ENCODE data around the gene ANGEL2.
A peak's percentile ranks its signal among the peaks of the same experiment; 100 is the strongest.
"Not testable (repeated sequence)": the region's sequence is repeated elsewhere in the genome, so short reads cannot be mapped to it uniquely, and the experiment has no call there.

The ANGEL2 gene

GRCh38 chr1:213054142-213054541 lies 38.5 kb upstream of the ANGEL2 start:
- DNase-seq (ENCODE audit: low read depth): no peak
- TF ChIP-seq, protein P1, sequence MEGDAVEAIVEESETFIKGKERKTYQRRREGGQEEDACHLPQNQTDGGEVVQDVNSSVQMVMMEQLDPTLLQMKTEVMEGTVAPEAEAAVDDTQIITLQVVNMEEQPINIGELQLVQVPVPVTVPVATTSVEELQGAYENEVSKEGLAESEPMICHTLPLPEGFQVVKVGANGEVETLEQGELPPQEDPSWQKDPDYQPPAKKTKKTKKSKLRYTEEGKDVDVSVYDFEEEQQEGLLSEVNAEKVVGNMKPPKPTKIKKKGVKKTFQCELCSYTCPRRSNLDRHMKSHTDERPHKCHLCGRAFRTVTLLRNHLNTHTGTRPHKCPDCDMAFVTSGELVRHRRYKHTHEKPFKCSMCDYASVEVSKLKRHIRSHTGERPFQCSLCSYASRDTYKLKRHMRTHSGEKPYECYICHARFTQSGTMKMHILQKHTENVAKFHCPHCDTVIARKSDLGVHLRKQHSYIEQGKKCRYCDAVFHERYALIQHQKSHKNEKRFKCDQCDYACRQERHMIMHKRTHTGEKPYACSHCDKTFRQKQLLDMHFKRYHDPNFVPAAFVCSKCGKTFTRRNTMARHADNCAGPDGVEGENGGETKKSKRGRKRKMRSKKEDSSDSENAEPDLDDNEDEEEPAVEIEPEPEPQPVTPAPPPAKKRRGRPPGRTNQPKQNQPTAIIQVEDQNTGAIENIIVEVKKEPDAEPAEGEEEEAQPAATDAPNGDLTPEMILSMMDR (IDR thresholded peaks at IDR 0.05; ENCODE audit: insufficient read depth, low read depth, low read length, missing control alignments): no peak
- H3K4me3 ChIP-seq (ENCODE audit: low read length): no peak overlapping the region

DNA sequence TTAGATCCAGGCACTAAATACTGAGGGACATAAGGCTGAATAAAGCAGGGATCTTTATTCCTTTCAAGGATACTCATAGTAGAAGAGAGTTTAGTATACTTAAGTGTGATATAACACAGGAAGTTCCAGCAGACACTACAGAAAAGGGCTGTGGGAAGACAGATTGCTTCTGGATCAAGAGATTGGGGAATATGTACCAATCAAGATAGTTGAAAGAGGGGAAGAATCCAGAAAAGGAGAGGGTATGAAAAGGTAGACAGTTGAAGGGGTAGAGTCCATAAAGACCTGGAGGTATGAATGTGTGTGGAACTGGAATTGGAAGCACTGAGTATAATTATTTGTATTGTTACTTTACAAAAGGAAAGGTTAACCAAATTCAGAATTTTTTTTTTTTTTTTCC lies 37.8 kb upstream of the ANGEL2 start:
- DNase-seq (ENCODE audit: low read depth): no peak
- no peak overlapping the region for H3K4me3 ChIP-seq (ENCODE audit: low read length)

GRCh38 chr1:213051881-213052202 lies 36.2 kb upstream of the ANGEL2 start:
- DNase-seq (ENCODE audit: low read depth): no peak
- TF ChIP-seq, protein P1 (IDR thresholded peaks at IDR 0.05; ENCODE audit: insufficient read depth, low read depth, low read length, missing control alignments): no peak
- peak overlapping the region; percentile 83 for H3K4me3 ChIP-seq (ENCODE audit: low read length)

More for the DNA sequence above, 37.8 kb upstream of the ANGEL2 start:
- TF ChIP-seq, protein P1 (IDR thresholded peaks at IDR 0.05; ENCODE audit: insufficient read depth, low read depth, low read length, missing control alignments): no peak

DNA sequence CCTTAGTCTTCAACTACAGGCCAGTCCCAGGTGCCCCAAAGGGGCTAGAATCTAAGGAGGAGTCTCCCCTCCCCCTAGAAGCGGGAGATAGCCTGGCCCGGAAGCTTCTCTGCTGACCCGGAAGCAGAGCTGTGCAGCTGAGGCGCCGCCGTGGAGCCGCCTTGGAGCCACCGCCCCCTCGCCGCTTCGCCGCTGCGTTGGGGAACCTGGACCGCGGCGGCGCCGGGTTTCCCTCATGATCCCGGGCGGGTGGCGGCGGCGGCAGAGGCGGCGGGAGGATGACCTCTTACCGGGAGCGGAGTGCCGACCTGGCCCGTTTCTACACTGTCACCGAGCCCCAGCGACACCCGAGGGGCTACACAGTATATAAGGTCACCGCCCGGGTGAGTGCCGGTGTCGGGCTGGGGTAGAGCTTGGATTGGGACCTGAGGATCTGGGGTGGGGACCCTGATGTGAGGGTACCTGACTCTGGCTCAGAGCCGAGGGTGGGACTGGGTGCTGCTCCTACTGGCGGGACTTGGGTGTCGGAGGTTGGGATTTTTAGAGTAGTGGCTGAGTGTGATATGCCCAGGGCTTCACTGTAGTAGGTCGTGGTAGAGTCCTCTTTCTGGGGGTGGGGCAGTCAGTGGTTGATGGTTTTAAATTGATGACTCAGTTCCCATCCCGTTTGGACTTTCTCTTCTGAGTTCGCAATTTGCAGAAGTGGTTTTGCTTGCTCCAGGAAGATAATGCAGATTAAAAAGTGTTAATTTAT lies 35.6 kb upstream of the ANGEL2 start, which contains the start of gene RPS6KC1:
TSS of gene RPS6KC1 (plus strand) at position 115 of the 754 bp plus-strand sequence. CDS start at position 279, 164 bp downstream.
- TF ChIP-seq, protein P1 (IDR thresholded peaks at IDR 0.05; ENCODE audit: insufficient read depth, low read depth, low read length, missing control alignments): peak; percentile 11
- DNase-seq (ENCODE audit: low read depth): peak; percentile 87
- H3K4me3 ChIP-seq (ENCODE audit: low read length): peak within 1 kb of the TSS; percentile 83

- TF ChIP-seq, protein P1 (IDR thresholded peaks at IDR 0.05; ENCODE audit: insufficient read depth, low read depth, low read length, missing control alignments): no peak
- peak overlapping the region; percentile 83 for H3K4me3 ChIP-seq (ENCODE audit: low read length)
- DNase-seq (ENCODE audit: low read depth): no peak
Measured at GRCh38 chr1:213050745-213051126, 35.1 kb upstream of the ANGEL2 start.

GRCh38 chr1:213049232-213049631 lies 33.6 kb upstream of the ANGEL2 start:
- H3K4me3 ChIP-seq (ENCODE audit: low read length): no peak overlapping the region
- TF ChIP-seq, protein P1 (IDR thresholded peaks at IDR 0.05; ENCODE audit: insufficient read depth, low read depth, low read length, missing control alignments): no peak
- DNase-seq (ENCODE audit: low read depth): no peak

DNA sequence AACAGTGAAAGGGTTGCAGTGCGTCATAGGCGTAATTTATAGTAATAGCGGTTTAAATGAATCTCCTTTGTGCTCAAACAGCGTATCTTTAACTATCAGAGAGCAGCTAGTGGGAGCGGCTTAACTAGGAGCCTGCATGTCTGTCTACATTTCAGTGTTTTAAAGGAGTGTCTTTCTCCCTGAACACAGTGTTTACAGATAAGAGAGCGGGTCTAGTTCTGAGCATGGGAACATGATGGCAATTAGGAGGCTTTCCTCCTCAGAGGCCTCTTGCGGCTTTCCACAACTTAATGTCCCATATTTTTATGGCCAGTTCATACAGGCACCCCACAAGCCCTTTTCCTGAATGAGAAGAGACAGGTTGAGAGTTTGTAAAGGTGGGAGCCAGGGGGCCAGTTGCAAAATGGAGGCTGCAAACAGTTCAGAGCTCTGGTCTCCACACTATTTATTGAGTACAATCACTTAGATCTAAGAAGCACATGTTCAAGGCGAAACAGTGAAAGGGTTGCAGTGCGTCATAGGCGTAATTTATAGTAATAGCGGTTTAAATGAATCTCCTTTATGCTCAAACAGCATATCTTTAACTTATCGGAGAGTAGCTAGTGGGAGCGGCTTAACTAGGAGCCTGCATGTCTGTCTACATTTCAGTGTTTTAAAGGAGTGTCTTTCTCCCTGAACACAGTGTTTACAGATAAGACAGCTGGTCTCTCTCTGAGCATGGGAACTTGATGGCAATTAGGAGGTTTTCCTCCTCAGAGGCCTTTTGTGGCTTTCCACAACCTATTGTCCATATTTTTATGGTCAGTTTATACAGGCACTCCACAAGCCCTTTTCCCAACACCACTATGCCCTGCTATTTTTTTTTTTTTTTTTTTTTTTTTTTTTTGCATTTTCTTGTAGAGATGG lies 29.9 kb upstream of the ANGEL2 start:
- H3K4me3 ChIP-seq (ENCODE audit: low read length); DNase-seq (ENCODE audit: low read depth): not testable (repeated sequence)
